ENCODE measurements around the gene ISM1.

GRCh38 chr20:13223736-13224520, 2.9 kb downstream of the ISM1 start:
- no peak for TF ChIP-seq CTCF (IDR thresholded peaks at IDR 0.05; ENCODE audit: low read length)
- TF ChIP-seq EZH2 (IDR thresholded peaks at IDR 0.05; ENCODE audit: borderline replicate concordance, low read length), result no peak
